T1000 (cell line): Measurements from ENCODE around the gene TESPA1.

Experiments
- DNase-seq: peaks from one replicate; lab custom pipeline; 2025; ENCODE audit warnings: mixed read lengths; lab: John Stamatoyannopoulos, UW

TESPA1 gene

DNA sequence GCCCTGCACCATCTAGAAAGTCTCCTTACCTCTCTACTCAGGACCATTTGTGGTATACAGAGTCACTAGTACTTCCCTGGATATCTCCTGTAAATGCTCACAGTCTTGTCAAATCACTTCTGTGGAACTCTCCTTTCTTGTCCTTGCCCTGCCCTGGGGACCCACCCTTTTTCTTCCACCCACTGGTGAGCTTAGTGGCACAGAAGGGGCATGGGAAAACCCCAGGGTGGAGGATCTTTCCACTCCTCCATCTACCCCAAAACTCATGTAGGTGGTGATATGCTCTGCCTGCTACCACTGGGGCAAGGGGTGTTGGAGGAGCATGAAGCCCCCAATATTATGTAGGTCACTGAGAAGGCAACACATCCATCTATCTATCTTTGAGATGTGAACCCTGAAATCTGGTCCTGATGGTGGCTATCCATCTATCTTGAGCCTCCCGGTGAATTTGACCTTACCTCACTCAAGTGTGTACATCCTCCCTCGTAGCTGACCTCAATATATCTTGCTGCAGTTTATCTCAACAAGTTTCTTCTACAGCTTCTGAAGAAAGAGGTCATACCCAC lies 943 bp downstream of the TESPA1 start:
- no peak for DNase-seq

DNA sequence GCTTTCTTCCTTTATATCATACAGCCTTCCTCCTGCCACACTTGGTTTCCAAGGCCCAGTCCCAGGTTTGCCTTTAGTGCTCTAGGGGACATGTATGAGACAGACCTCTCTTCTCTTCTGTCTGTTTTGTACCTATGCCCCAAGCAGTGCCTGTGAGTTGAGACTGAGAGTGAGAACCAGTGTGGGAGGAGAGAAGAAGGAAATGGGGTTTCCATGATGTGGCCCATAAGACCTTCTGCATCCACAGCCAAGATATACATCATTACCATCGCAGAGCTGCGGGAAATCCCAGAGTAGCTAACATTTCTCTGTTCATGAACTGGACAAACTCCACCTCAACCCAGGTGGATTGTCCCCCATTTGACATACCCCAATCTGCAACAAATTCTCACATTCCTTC lies 2.8 kb downstream of the TESPA1 start:
- DNase-seq = no peak

DNA sequence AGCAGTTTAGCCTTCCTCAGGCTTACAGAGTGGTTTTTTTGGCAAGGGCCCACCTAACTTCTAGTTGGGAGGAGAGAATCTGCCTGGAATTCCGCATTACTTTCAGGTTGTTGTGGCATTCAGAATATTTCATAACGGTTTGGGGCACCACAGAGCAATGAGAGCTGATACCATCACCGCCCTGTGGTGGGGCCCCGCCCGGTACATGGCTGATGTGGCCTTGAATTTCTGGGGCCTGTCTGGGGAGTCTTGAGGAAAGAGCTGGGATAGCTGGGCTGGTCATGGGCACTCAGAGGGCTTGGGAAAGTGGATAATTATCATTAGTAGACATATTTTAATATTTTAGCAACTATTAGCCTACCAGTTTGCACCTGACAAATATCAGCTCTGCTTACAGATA lies 4.2 kb downstream of the TESPA1 start:
- DNase-seq = no peak

DNA sequence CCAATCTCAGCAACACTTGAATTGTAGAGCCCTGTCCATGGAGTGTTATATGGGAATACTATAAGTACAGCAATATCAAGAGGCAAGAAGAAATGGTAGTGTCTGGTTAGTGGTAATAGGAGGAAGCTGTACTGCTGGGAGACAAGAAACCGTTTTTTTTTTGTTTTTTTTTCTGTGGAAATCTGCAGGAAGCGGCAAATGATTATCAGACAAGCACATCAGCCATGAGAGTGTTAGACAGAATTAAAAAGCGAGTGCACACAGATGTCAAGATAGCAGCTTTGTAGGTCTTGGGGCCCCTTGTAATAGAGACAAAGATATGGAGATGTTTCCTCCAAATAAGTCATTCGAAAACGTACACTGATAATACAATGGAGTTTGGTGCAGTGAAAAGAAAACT lies 6.7 kb downstream of the TESPA1 start:
- DNase-seq = no peak

DNA sequence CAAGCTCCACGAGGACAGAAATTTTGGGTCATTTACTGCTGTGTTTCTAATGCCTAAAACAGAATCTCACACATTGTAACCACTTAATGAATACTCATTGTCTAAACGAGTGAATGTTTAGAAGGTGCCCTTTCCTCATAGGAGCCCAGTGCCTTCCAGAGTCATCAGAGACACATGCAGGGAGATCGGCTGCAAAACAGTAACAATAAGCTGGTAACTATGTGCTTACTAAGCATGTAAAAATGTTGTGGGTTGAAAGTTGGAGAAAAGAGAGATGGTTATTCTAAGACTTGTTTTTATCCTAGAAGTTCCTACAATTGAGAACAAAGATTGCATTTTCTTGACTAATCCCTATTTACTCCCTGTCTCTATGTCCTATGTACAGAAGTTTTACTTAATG lies 7.4 kb downstream of the TESPA1 start:
- DNase-seq = no peak

DNA sequence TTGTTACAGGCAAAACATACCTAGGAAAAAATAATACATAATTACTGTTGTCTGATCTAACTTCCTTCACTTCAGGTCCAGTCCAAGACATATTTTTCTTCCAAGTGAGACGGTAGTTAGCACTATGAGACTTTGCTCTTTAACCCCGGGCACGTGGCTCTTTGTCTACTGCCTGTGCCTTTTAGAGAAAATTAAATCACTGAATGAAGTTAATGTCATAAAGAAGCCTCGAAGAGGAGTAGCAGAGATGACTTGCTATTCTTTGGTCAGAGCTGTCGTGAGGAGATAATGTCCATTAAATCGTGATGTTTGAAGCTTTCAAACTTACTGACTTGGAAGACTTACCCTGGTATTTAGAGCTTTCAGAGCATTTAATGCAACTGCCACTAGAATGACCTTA lies 8.7 kb downstream of the TESPA1 start:
- DNase-seq = no peak

DNA sequence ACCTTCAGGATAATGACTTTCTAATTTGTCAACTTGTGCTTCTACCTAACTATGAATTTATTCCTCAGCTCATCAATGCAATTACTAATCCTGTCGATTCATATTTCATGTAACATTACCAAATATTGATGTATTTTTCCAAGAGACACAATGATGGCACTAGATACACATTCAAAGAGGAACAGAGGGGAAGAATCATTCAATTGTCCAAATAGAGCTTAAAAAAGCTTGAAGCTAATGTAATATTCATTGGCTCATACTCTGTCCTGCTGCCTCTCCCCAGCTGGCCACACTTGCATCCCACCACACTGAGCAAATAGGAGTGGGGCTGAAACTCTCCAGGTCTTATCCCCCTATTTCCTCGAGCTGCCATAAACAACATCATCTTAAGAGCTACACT lies 9.3 kb downstream of the TESPA1 start:
- DNase-seq = no peak

DNA sequence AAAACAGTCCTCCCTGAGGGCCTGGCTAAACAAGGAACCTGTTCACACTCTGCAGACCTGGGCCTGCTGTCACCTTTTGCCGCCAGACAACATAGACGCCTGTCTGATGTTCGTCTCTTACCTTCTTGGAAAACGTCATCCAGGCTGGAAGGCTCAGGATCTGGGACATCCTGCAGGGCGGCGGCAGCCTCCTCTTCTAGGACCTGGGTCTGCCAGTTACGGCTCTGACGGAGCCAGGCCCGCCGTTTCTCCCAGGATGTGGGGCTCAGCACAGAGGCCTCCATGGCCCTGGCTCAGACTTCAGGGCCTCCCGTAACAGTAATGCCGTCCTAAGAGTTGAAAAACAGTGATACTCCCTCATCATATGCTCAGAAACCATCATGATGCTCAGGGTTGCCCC lies 10.3 kb downstream of the TESPA1 start:
- DNase-seq = no peak

DNA sequence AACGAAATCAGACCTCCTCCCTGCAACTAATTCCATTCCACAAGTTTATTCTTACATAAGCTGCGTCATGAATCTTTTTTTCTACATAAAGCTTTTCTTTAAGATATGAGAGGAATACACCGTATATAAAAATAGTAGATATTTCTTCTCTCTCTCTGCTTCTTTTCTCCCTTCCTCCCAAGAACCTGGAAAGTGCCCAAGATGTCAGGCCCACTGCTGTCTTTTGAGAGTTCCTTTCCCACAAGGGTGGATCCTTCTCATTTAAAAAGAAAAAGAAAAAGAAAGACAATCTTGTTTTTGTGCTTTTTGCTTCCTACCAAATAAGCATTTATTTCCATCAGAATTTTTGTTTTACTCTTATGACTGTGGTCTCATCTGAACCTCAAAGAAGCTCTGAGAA lies 11.0 kb downstream of the TESPA1 start:
- DNase-seq = no peak

DNA sequence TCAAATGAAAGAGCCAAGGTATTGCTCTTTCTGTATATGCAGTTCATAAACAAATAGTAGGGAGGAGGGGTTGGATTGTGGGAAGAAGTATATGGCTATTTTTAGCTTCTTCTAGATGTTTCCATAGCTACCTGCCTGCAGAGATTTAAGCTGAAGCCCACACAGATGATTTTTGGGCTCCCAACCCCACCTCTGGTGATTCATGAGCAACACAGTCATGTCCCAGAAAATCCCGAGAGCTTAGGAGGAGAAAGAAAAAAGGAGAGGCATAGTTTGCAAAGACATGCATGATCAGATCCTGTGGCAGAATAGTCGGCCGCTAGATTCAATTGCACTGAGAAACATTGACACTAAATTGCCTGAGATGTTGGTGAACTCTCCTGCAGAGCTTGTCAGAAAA lies 13.8 kb downstream of the TESPA1 start:
- no peak for DNase-seq

DNA sequence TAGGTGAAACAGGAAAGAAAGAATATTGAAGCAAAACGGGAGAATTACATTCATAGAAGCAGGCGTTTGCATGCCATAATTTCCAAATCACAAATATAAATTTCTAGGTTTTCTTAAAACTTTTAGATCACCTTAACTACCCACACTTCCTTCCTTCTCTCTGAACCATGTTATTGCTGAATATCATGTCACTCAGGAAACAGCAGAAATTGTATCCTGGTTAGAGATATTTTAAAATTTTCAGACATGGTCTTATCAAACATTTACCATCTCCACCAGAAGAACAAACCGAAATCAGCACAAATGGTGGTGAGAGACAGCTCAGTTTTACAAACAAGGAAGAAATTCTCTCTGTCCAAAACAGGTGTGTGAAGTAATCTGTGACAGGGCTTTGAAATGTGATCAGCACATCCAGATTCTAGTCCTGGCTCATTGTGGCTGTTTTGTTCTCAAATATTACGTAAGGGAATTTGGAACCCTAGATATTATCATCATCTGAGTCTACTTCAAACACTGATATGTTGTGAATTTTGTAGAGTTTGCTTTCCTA lies 16.3 kb downstream of the TESPA1 start:
- no peak for DNase-seq

DNA sequence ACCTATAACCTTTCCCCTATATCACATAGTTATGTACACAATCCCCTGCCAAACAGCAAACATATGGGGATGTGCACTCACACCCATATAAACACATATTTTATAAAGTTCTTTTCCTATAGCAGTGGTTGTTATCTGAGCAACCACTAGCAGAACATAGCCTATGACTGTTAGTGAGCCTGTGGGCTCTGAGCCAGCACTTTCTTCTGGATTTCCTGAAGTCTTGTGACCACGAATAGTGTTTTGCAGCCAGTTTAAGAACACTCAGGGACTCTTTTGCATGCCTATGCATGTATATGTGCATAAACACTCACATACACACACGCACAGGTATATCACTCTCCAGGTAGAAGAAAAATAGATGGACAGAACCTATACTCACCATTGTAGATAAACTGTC lies 17.1 kb downstream of the TESPA1 start:
- DNase-seq = no peak

DNA sequence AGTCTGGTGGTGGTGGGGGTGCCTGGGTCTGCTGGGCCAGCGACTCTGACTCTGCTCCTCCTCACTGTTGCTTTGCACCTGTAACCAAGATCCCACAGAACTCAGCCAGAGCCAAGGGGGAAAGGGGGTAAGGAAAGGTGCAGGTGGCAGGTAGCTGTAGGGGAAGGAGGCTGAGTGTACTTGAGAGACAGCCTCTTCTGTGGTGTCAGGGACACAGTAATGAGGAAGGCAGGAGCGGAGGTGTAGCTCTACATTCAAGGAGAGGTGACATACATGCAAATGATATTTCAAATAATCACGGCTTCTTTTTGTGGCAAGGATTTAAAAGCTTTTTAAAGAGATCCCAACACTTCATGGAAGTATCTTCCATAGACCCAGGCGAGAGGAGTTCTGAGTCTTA lies 23.4 kb downstream of the TESPA1 start:
- DNase-seq = no peak

DNA sequence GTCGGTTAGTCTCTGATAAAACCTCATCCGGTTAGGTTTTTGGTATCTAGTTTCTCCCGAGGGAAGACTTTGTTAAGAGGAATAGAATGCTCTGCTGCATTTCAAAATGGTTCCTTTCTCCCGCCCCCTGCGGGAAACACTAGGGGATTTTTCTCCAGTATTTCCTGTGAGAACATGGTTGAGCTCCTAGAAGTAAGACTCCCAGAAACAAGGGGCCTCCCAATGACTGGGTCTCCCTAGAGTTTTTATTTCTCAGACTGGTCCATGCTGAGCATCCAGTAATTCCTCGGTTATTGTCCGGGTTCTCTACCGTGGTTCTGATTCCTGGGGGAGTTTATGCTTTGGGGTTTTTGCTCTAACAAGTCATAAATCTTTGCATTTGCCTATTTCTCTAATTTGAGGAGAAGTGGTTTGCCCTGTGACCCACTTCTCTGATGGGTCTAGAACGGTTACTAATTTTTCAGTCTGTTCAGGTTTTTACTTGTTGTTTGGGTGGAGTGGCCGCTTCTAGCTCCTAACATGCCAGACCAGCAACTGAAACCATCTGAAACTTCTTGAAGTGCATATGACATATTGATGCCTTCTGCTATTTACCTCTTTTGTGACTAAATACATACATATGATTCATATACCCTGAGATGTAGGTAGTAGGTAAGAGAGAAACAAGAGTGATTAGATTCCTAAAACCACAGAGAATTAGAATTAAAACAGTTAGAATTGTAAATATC lies 25.1 kb downstream of the TESPA1 start:
- no peak for DNase-seq

DNA sequence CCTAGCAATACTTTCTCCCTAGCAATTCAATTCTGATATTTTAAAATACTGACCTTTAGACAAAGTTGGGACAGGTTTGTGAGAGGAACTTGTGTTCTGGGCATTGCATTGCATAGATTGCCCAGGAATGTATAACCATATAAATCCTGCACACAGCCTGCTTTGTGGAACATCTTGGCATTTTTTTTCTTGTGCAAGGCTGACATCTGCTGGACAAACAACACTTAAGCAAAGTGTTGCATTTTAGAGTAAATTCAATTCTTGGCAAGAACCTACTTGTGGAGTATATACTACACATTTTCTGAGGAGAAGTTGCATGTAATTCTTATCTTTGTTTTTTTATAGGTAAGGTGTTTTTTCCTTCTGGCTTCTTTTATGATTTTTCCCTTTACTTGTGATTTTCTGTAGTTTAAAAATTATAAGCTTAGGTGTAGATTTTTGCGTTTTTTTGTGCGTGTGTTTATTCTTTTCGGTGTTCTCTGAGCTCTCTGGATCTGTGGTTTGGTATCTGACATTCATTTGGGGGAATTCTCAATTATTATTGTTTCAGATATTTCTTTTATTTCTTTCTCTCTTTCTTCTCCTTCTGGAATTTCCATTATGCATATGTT lies 26.4 kb downstream of the TESPA1 start:
- peak; percentile 18 for DNase-seq

DNA sequence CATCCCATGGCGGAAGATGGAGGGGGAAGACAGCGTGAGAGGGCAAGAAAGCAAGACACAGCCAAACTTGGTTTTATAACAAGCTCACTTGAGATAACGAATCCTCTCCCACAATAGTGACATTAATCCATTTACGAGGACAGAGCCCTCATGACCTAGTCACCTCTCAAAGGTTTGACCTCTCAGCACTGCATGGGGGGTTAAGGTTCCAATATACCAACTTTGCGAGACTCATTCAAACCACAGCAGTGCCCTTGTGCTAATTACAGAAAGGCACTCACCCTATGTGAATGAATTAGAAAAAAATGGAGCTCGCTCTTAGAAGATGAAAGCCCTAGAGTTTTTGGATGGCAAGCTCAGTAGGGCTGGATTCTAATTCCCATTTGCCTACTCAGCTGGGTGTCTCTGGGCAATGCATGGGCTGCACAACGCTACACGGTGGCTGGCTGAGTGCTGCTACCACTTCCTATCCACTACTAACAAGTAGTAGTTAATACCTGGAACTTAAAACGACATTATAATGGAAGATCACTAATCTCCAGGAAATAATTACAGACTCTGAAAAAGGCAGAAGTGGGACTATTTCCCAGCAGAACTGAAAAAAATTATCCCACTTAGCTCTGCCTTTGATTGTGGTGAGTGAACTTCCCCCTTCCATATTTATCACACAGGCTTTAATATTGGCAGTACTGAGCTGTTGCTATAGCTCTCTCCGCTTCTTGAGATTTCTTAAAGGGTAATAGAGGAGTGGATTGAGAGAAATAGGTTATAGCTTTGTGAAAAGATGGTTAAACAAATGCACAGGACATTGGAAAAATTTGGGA lies 27.5 kb downstream of the TESPA1 start:
- DNase-seq = no peak

DNA sequence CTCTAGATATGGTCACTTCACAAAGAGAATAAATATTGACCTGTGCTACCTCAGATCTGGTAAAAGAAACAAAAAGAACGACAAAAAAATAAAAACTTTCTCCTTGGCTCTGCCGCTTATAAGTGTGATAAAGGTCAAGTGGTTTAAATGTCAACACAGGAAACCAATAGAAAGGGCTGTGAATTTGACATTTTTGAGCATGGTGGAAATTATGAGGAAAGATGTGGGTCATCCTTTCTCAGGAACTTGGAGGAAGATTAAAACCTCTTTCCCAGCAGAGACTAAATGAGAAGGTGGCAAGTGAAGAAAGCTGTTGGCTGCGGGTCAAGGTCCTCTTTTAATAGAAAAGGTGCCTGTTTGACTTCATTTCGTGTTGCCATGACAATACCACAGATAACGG lies 28.2 kb downstream of the TESPA1 start:
- no peak for DNase-seq

DNA sequence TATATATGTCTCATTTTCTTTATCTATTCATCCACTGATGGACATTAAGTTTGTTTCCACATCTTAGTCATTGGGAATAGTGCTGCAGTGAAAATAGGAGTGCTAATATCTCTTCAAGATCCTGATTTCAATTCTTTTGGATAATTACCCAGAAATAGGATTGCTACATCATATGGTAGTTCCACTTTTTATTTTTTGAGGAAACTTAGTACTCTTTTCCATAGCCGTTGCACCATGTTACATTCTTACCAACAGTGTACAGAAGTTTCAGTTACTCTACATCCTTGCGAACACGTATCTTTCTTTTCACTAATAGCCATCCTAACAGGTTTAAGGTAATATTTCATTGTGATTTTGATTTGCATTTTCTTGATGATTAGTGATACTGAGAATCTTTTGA lies 29.8 kb downstream of the TESPA1 start:
- DNase-seq = no peak

DNA sequence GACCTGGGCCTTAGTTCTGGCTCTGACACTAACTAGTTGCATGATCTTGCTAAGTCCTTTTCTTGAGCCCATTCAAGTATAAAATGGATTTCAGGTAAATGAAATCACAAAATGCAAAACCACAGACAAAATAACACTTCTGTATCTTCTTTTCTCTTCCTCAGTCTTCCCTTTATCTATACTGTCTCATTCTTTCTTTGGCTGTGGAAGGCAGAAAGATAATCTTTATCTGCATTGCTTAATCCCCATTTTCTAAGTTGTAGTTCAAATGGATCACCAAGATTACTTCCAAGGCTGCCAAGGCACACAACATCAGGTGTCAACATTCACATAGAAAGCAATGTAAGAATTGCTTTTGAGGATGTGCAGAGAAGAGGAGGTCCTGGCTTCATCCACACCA lies 30.3 kb downstream of the TESPA1 start:
- no peak for DNase-seq

DNA sequence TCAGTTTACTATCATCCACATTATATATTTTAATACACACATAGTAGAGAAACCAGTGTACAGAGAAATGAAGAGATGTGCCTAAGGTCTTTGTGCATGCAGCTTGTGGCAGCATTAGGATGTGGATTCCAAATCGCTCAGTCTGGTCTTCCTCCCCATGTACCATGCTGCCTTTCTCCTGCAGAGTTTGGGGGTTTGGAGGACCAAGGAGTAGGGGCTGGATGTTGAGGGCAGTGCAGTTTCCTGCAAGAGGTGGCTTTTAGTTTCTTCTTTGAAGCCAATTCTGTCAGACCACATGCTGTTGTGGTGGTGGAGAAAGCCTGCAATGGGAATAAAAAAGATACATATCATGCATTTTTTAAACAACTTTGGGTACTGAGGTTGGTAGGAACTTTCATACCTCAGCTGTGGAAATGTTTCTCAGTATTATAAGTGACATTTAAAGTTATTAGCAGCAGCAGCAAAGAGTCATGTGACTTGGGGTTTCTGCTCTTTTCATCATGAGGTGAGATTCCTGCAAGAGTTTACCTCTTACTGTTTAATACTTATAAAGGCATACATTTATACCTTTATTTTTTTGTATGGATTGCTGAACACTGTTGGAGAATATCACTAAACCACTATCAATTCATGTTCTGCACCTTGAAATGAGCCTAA lies 34.4 kb downstream of the TESPA1 start:
- no peak for DNase-seq

DNA sequence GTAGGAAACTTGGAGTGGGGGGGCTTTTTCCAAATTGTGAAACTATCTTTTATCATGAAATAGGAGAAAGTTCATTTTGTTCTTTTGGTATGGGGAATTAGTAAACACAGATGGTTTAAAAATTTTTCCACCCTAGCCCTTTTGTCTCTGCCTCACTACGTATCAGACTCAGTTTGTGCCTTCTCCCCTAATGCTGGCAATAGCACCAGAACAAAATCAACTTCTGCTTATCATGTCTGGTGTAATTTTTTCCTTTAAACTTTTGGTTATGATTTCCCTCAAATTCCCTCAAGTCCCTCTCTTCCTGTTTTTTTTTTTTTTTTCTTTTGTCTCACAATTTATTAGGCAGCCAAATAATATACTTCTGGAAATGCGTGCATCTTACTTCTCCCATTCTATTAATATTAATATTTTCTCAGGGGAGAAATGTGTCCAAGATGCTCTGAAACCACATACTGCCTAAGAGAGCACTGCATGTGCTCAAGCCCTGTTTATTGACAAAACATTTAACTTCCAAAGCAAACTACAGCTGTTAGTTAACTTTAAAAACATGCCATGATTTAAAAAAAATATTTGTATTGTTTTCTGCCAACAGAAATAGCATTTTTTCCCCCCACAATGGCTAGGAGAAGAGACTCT lies 35.4 kb downstream of the TESPA1 start:
- no peak for DNase-seq

DNA sequence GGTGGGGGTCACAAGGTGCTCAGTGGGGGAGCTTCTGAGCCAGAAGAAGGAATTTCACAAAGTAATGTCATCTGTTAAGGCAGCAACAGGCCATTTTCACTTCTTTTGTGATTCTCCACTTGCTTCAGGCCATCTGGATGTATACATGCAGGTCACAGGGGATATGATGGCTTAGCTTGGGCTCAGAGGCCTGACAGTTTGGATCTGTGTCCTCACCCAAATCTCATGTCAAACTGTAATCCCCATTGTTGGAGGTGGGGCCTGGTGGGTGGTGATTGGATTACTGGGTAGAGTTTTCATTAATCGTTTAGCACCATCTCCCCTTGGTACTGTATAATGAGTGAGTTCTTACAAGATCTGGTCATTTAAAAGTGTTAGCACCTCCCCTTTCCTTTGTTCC lies 36.4 kb downstream of the TESPA1 start:
- no peak for DNase-seq
